Measurements from ENCODE around the gene ATG12.

GRCh38 chr5:115825948-115826347, 15.4 kb downstream of the ATG12 start:
- TF ChIP-seq RAD21 (conservative IDR thresholded peaks at IDR 0.05 in 1 of 2, IDR thresholded peaks at IDR 0.05 in 1 of 2) (no peak), NR3C1 (IDR thresholded peaks at IDR 0.05) (no peak), EP300 (IDR thresholded peaks at IDR 0.05) (no peak), USF2 (IDR thresholded peaks at IDR 0.05) (no peak)
